ENCODE measurements around the gene COL5A1. TPM values are rescaled to one million over a fixed set of nuclear protein-coding genes. Genes with fewer than 3 reads are reported as not detected.

COL5A1 gene
- total RNA-seq, 1 experiment from 2014 or later, result 10.6 TPM

- DNase-seq (no peak), ATAC-seq (no peak)
- ChIA-PET POLR2A (ENCODE audit: unreplicated experiment) (no interaction called here), CTCF (no interaction called here)
- Histone ChIP-seq H3K9me2 (replicated peaks; ENCODE audit: low read length) (no peaks in the 10 kb centered on the region), H3K9me3 (ENCODE audit: low read length) (no peaks in the 10 kb centered on the region), H3K4me2 (ENCODE audit: low read length) (no peak overlapping the region), H2AFZ (ENCODE audit: low read length) (no peak overlapping the region), H3K4me3 (ENCODE audit: low read length) (no peak overlapping the region), H3K79me2 (ENCODE audit: low read length) (no peaks in the 10 kb centered on the region), H3K27me3 (ENCODE audit: low read length) (no peaks in the 10 kb centered on the region), H3K9ac (ENCODE audit: low read length) (no peak overlapping the region), H4K20me1 (ENCODE audit: low read length) (no peaks in the 10 kb centered on the region), H3K4me1 (ENCODE audit: insufficient read depth, low read length) (no peaks in the 10 kb centered on the region), H3K27ac (ENCODE audit: low read length) (no peak overlapping the region), H3F3A (ENCODE audit: low read length, unreplicated experiment) (no peaks in the 10 kb centered on the region), H3K36me3 (ENCODE audit: low read depth, low read length) (no peaks in the 10 kb centered on the region)
- intact Hi-C loops (cut with micrococcal nuclease), result no loop called here
- TF ChIP-seq CTCF (conservative IDR thresholded peaks at IDR 0.05; ENCODE audit: low read depth, low read length), result no peak
- TF ChIP-seq EZH2phosphoT487 (IDR thresholded peaks at IDR 0.05; ENCODE audit: borderline replicate concordance, low read length), result no peak
- no peak for TF ChIP-seq EZH2 (IDR thresholded peaks at IDR 0.05; ENCODE audit: low read length, unreplicated experiment)
- no TSS peak for BruUV-seq (replicated peaks)
Measured at GRCh38 chr9:134827993-134828392, 186.4 kb downstream of the COL5A1 start.

GRCh38 chr9:134828892-134829291 lies 187.3 kb downstream of the COL5A1 start:
- POLR2A ChIA-PET (ENCODE audit: unreplicated experiment), result no interaction called here
- intact Hi-C loops (cut with micrococcal nuclease), result no loop called here

More at GRCh38 chr9:134828892-134829291, 187.3 kb downstream of the COL5A1 start:
- Histone ChIP-seq H3K27me3 (ENCODE audit: low read length) (no peaks in the 10 kb centered on the region), H3K9me3 (ENCODE audit: low read length) (no peaks in the 10 kb centered on the region), H3K9me2 (replicated peaks; ENCODE audit: low read length) (no peaks in the 10 kb centered on the region), H3K36me3 (ENCODE audit: low read depth, low read length) (no peaks in the 10 kb centered on the region), H2AFZ (ENCODE audit: low read length) (no peak overlapping the region), H3F3A (ENCODE audit: low read length, unreplicated experiment) (no peaks in the 10 kb centered on the region), H4K20me1 (ENCODE audit: low read length) (no peaks in the 10 kb centered on the region), H3K4me3 (ENCODE audit: low read length) (no peak overlapping the region), H3K79me2 (ENCODE audit: low read length) (no peaks in the 10 kb centered on the region), H3K9ac (ENCODE audit: low read length) (no peak overlapping the region), H3K4me2 (ENCODE audit: low read length) (no peak overlapping the region), H3K27ac (ENCODE audit: low read length) (no peak overlapping the region), H3K4me1 (ENCODE audit: insufficient read depth, low read length) (no peaks in the 10 kb centered on the region)
- DNase-seq, result no peak
- ATAC-seq, result no peak
- no TSS peak for BruUV-seq (replicated peaks)
- CTCF ChIA-PET, result no interaction called here
- no peak for TF ChIP-seq EZH2 (IDR thresholded peaks at IDR 0.05; ENCODE audit: low read length, unreplicated experiment)
- no peak for TF ChIP-seq CTCF (conservative IDR thresholded peaks at IDR 0.05; ENCODE audit: low read depth, low read length)
- no peak for TF ChIP-seq EZH2phosphoT487 (IDR thresholded peaks at IDR 0.05; ENCODE audit: borderline replicate concordance, low read length)
